NK-92 (cell line): ENCODE data around the gene TMEM220.
"Not testable (repeated sequence)": the region's sequence is repeated elsewhere in the genome, so short reads cannot be mapped to it uniquely, and the experiment has no call there.

ENCODE experiments used
- DNase-seq: peaks from one replicate; lab custom pipeline; 2025; ENCODE audit not compliant: unreplicated experiment; lab: John Stamatoyannopoulos, UW

TMEM220 gene

GRCh38 chr17:10731408-10731879, 1.6 kb upstream of the TMEM220 start:
- no peak for DNase-seq

DNA sequence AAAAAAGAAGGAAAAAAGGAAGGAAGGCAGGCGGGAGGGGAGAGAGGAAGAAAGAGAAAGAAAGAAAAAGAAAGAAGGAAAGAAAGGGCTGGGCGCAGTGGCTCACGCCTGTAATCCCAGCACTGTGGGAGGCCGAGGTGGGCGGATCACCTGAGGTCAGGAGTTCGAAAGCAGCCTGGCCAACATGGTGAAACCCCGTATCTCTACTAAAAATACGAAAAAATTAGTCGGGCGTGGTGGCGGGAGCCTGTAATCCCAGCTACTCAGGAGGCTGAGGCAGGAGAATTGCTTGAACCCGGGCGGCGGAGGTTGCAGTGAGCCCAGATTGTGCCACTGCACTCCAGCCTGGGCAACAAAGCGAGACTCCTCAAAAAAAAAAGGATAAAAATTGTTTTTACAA, 424 bp upstream of the TMEM220 start:
- DNase-seq: not testable (repeated sequence)

DNA sequence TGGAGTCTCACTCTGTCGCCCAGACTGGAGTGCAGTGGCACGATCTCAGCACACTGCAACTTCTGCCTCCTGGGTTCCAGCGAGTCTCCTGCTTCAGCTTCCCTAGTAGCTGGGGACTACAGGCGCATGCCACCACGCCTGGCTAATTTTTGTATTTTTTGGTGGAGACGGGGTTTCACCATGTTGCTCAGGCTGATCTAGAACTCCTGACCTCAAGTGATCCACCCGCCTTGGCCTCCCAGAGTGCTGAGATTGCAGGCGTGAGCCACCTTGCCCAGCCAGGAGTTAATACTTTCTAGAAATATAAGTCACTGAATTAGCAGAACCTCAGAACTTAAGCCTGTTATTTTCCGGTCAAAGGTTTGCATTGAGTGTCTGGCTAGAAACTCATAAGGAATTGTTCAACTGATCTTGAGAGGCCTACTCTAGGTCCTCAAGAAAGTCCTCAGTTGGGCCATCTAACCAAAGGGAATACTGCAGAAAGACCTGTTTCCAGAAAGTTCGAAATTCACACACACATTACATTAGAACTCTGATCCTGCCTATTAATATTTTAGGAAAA, 1.4 kb downstream of the TMEM220 start:
- DNase-seq: no peak

- no peak for DNase-seq
Measured at GRCh38 chr17:10727192-10727591, 2.6 kb downstream of the TMEM220 start.

GRCh38 chr17:10726196-10726595, 3.6 kb downstream of the TMEM220 start:
- no peak for DNase-seq

- DNase-seq: no peak
Measured at GRCh38 chr17:10725262-10725661, 4.6 kb downstream of the TMEM220 start.

DNA sequence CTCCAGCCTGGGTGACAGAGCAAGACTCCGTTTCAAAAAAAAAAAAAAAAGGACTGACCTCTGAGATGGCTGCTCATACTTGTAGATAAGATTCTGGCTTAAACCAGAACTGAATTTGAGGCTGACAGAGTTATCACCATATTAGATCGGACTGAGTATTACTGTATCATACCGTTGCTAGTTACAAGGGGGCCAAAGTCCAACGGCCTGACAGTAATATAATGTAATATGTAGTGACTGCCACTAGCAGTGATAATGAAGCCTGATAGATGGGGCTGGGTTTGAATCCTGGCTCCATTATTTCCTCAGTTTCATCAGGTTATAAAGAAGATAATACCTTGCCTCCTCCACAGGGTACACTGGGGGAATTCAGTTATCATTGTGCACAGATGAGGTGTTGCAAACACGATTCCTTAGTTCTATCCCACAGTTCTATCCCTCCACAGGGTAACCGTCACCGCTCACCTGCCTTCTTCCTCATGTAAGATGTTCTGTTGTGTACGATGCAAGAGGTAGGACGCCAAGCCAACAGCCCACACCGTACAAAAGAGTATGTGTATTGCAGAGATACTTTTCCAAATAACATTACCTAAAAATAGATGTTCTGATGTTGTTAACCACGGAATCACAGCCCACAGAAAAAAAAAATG, 5.2 kb downstream of the TMEM220 start:
- DNase-seq: no peak

GRCh38 chr17:10718547-10718946, 11.3 kb downstream of the TMEM220 start:
- DNase-seq: no peak

GRCh38 chr17:10716218-10716617, 13.6 kb downstream of the TMEM220 start:
- no peak for DNase-seq

DNA sequence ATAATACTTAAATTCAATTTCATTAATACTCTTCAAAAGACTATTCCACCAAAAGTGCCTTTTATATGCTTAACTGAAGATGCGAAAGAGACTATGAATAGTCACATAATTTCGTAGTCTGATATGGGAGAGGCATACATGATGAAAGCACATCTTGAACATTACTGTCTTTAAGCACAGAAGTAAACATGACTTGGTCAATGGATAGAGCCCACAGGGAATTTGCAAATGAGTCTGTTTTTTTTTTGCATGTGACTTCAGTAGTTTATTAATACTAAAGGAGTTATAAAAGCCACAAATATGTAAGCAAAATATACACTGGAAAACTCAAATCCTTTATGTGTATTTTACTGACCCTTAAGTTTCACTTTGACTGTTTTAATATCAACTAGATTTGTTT, 16.5 kb downstream of the TMEM220 start:
- DNase-seq: no peak

DNA sequence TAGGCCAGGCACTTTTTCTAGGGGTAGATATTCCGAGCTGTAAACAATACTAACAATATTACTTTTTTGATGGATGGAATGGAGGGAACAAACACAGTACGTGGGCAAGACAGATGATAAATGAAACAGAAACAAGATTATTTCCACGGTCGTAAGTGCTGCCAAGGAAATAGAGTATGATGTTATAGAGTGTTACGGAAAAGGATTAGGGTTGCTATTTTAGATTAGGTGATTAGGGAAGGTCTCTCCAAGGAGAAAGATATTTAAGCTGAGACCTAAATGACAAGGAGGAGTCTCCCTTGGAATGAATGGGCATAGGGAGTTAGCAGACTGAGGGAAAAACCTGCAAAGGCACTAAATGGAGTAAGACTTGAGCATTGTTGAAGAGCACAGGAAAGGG, 24.1 kb downstream of the TMEM220 start:
- DNase-seq: no peak

GRCh38 chr17:10702574-10702973, 27.2 kb downstream of the TMEM220 start:
- no peak for DNase-seq

- no peak for DNase-seq
Measured at GRCh38 chr17:10699856-10700255, 30.0 kb downstream of the TMEM220 start.

GRCh38 chr17:10698096-10698818, 31.6 kb downstream of the TMEM220 start:
- no peak for DNase-seq

- peak; percentile 34 for DNase-seq
Measured at GRCh38 chr17:10697092-10698081, 32.4 kb downstream of the TMEM220 start, which contains the start of the genes ADPRM and SCO1. ADPRM (plus strand) TSS chr17:10697594; CDS start chr17:10704927, 7,333 bp downstream. SCO1 (minus strand) TSS chr17:10697533; CDS start chr17:10697507, 26 bp downstream.

DNA sequence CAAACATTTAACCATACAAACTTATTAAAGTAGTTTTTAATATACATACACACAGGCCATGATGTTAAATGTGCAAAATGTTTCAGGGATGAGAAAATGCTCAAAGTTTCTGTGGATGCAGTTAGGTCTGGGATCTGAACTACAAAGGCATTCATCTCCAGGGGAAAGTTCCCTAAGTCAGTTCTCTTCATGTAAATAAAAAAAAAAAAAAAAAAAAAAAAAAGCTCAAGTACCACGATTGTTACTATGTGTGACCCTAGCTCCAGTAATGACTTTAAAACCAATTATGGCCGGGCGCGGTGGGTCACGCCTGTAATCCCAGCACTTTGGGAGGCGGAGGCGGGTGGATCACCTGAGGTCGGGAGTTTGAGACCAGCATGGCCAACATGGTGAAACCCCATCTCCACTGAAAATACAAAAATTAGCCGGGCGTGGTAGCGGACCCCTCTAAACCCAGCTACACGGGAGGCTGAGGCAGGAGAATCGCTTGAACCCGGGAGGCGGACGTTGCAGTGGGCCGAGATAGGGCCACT, 33.9 kb downstream of the TMEM220 start:
- DNase-seq: not testable (repeated sequence)

GRCh38 chr17:10687499-10687898, 42.3 kb downstream of the TMEM220 start:
- no peak for DNase-seq

DNA sequence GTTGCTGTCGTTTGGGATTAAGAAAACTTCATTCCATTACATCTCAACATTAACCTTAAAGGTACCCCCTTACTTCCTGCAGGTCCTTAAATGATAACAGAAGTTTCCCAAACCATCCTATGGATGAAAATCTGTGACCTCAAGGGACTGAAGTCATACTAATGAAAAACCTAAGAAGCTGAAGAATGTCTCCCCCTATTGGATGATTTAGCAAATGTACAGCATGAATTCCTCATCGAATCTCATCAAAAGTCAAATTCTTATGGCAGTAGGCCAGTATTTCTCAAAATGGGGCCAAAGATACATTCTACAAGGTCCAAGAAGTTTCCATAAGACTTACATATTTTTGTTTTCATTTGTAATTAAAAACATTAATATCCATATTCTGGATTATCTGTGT, 46.0 kb downstream of the TMEM220 start:
- no peak for DNase-seq

DNA sequence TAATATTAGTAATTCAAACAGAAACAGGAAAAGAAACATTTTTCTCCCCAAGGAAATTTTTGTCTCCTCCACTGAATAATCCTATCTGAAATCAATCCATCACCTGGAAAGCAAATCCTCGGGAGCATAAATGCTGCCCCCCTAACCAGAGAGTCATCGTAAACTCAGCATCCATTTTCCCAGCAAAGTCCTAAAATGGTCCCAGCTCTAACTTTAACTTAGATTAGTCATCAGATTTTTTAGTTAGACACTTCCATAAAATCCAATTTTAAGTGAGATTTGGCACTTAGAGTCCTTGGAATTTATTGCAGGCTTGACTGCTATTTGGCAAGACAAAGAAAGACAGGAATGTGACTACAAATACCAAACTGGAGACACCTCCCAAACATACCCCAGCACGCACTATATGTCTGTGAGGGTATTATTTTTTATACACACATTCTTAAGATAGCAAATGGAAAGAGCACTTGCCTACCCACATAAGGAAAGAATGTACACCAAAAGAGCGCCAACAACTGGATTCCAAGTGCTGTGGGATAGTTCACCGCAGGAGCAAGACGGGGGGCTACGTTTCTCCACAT, 47.9 kb downstream of the TMEM220 start:
- DNase-seq: no peak

DNA sequence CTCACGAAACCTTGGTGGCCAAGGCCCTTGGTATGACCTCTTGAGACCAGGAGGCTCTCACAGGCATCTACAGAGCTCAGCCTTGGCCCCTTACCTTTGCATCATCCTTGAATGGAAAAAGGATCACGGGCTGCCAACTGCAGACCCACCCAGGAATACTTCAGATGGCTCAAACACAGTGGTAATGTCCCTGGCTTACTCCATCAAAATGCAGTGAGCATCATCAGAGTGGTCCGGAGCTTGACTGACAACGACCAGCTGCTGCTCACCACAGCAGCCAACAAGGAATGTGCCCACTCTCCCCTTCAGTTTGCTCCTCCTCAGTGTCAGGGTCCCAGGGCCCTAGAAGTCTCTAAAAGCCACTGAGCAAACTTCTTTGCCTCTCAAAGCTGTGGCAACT, 55.1 kb downstream of the TMEM220 start:
- no peak for DNase-seq
